ENCODE results near the gene TNS3.

- TF ChIP-seq CBX5 (CRISPR knock-in tag; IDR thresholded peaks at IDR 0.05; ENCODE audit: borderline replicate concordance) (no peak), EP300 (IDR thresholded peaks at IDR 0.05; ENCODE audit: low read depth in 2 of 2, low read length in 2 of 2) (no peak), EP300 (CRISPR knock-in tag; IDR thresholded peaks at IDR 0.05; ENCODE audit: borderline replicate concordance) (no peak), ZBTB25 (CRISPR knock-in tag; IDR thresholded peaks at IDR 0.05) (no peak), BRF2 (CRISPR knock-in tag; IDR thresholded peaks at IDR 0.05) (no peak), SRF (IDR thresholded peaks at IDR 0.05; ENCODE audit: low read depth, low read length) (no peak), ZNF318 (CRISPR knock-in tag; IDR thresholded peaks at IDR 0.05) (no peak), MXD3 (CRISPR knock-in tag; IDR thresholded peaks at IDR 0.05) (no peak), EED (CRISPR knock-in tag; IDR thresholded peaks at IDR 0.05) (no peak), ERF (CRISPR knock-in tag; IDR thresholded peaks at IDR 0.05) (no peak), HNF4A (CRISPR knock-in tag; IDR thresholded peaks at IDR 0.05) (no peak), MLX (CRISPR knock-in tag; IDR thresholded peaks at IDR 0.05) (no peak)
These were observed 9.3 kb upstream of the TNS3 start for GRCh38 chr7:47591089-47591654.

All from HepG2 (cell line).